ENCODE data around the gene NUP133. TPM values are rescaled to one million over a fixed set of nuclear protein-coding genes. Genes with fewer than 3 reads are reported as not detected.
"Not testable (repeated sequence)": the region's sequence is repeated elsewhere in the genome, so short reads cannot be mapped to it uniquely, and the experiment has no call there.

Gene NUP133
- total RNA-seq, 1 donor, result 35.1 TPM

GRCh38 chr1:229396585-229397206, 111.4 kb downstream of the NUP133 start:
- no peaks in the 10 kb centered on the region for H3K79me2 ChIP-seq (ENCODE audit: insufficient read depth, low read length)
- no peak overlapping the region for H3K4me2 ChIP-seq (ENCODE audit: insufficient read depth, low read length)
- no peaks in the 10 kb centered on the region for H4K20me1 ChIP-seq (ENCODE audit: insufficient read depth, low read length)
- no peaks in the 10 kb centered on the region for H3K36me3 ChIP-seq (ENCODE audit: insufficient read depth, low read length)
- H3K27ac ChIP-seq (ENCODE audit: low read depth, low read length), result no peak overlapping the region
- DNase-seq (ENCODE audit: insufficient read length, low spot score, missing footprints), result no peak
- H3K9me3 ChIP-seq (ENCODE audit: low read depth, low read length), result no peaks in the 10 kb centered on the region
- H3K4me3 ChIP-seq (ENCODE audit: insufficient read depth, low read length), result no peak overlapping the region
- no peaks in the 10 kb centered on the region for H3K27me3 ChIP-seq (ENCODE audit: insufficient read depth, low read length)
- TF ChIP-seq CTCF (IDR thresholded peaks at IDR 0.05; ENCODE audit: extremely low read depth, low read depth, low read length), result no peak
- no peak overlapping the region for H2AFZ ChIP-seq (ENCODE audit: low read length)
- no peaks in the 10 kb centered on the region for H3K4me1 ChIP-seq (ENCODE audit: insufficient read depth, low read length)

DNA sequence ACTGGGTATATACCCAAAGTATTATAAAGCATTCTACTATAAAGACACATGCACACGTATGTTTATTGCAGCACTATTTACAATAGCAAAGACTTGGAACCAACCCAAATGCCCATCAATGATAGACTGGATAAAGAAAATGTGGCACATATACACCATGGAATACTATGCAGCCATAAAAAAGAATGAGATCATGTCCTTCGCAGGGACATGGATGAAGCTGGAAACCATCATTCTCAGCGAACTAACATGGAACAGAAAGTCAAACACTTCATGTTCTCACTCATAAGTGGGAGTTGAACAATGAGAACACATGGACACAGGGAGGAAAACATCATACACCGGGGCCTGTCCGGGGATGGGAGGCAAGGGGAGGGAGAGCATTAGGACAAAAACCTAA, 113.6 kb downstream of the NUP133 start:
- H3K4me1 ChIP-seq (ENCODE audit: insufficient read depth, low read length); H4K20me1 ChIP-seq (ENCODE audit: insufficient read depth, low read length); H2AFZ ChIP-seq (ENCODE audit: low read length); H3K9me3 ChIP-seq (ENCODE audit: low read depth, low read length); H3K4me3 ChIP-seq (ENCODE audit: insufficient read depth, low read length); H3K27me3 ChIP-seq (ENCODE audit: insufficient read depth, low read length); H3K79me2 ChIP-seq (ENCODE audit: insufficient read depth, low read length); H3K4me2 ChIP-seq (ENCODE audit: insufficient read depth, low read length); H3K27ac ChIP-seq (ENCODE audit: low read depth, low read length); H3K36me3 ChIP-seq (ENCODE audit: insufficient read depth, low read length); DNase-seq (ENCODE audit: insufficient read length, low spot score, missing footprints): not testable (repeated sequence)

GRCh38 chr1:229392936-229393335, 115.2 kb downstream of the NUP133 start:
- Histone ChIP-seq H3K4me3 (ENCODE audit: insufficient read depth, low read length) (no peak overlapping the region), H3K36me3 (ENCODE audit: insufficient read depth, low read length) (no peaks in the 10 kb centered on the region), H3K9me3 (ENCODE audit: low read depth, low read length) (no peaks in the 10 kb centered on the region), H3K79me2 (ENCODE audit: insufficient read depth, low read length) (no peaks in the 10 kb centered on the region), H4K20me1 (ENCODE audit: insufficient read depth, low read length) (no peaks in the 10 kb centered on the region), H3K27me3 (ENCODE audit: insufficient read depth, low read length) (no peaks in the 10 kb centered on the region), H3K27ac (ENCODE audit: low read depth, low read length) (no peak overlapping the region), H3K4me2 (ENCODE audit: insufficient read depth, low read length) (no peak overlapping the region), H2AFZ (ENCODE audit: low read length) (no peak overlapping the region), H3K4me1 (ENCODE audit: insufficient read depth, low read length) (peaks cover 9% of the 10 kb centered on the region)
- no peak for TF ChIP-seq CTCF (IDR thresholded peaks at IDR 0.05; ENCODE audit: extremely low read depth, low read depth, low read length)
- no peak for DNase-seq (ENCODE audit: insufficient read length, low spot score, missing footprints)

Small RNA genes lying within 50 kb of the gene (small RNA-seq; reads per million reads assigned to genes)
- gene RN7SKP276 (not detected), gene RNA5SP78 (not detected), gene RNU4-21P (not detected)

Other genes starting within 250 kb of the NUP133 start
- 19.9 and 20.0 TPM in 2 replicates for gene RAB4A, start 237.2 kb downstream of the NUP133 start, total RNA-seq
- gene CCSAP, start 165.3 kb downstream of the NUP133 start, total RNA-seq, result 9.1 and 9.4 TPM in 2 replicates
- not detected in 2 replicates for gene ACTA1, start 74.2 kb downstream of the NUP133 start, total RNA-seq
- gene ABCB10, start 50.4 kb upstream of the NUP133 start, total RNA-seq, result 12.4 and 13.4 TPM in 2 replicates
- gene TAF5L, start 117.8 kb upstream of the NUP133 start, total RNA-seq, result 13.4 and 14.4 TPM in 2 replicates
- gene URB2, start 117.9 kb upstream of the NUP133 start, total RNA-seq, result 7.7 and 9.0 TPM in 2 replicates

Data from osteoblast (primary cell).